Activated gamma-delta T cell treated with anti-CD3 and anti-CD28 coated beads, Interleukin-2, amount 50 U/mL, for 16 hours (primary cell): Measurements from ENCODE around the gene ESR1.

Experiments used
- DNase-seq: peaks from one replicate; pipeline ENCODE4 v3.0.0-alpha.2; 2020; ENCODE audit warnings: low read depth

ESR1 gene

GRCh38 chr6:152094992-152095592 lies 287.6 kb downstream of the ESR1 start:
- DNase-seq, result no peak

GRCh38 chr6:152096863-152097496 lies 289.5 kb downstream of the ESR1 start:
- DNase-seq, result no peak

GRCh38 chr6:152098683-152099082 lies 291.2 kb downstream of the ESR1 start:
- DNase-seq, result no peak

- no peak for DNase-seq
Observed at GRCh38 chr6:152099446-152100182, 292.1 kb downstream of the ESR1 start.

- no peak for DNase-seq
Observed at GRCh38 chr6:152100183-152100618, 292.7 kb downstream of the ESR1 start.

GRCh38 chr6:152107973-152108372 lies 300.5 kb downstream of the ESR1 start:
- no peak for DNase-seq

GRCh38 chr6:152110886-152111820 lies 303.7 kb downstream of the ESR1 start:
- no peak for DNase-seq

- DNase-seq, result no peak
Observed at GRCh38 chr6:152112491-152113261, 305.2 kb downstream of the ESR1 start.

GRCh38 chr6:152117156-152118133 lies 310.0 kb downstream of the ESR1 start:
- DNase-seq, result no peak

GRCh38 chr6:152118224-152118623 lies 310.7 kb downstream of the ESR1 start:
- no peak for DNase-seq

GRCh38 chr6:152118678-152119077 lies 311.2 kb downstream of the ESR1 start:
- no peak for DNase-seq

- DNase-seq, result no peak
Observed at GRCh38 chr6:152119831-152120230, 312.3 kb downstream of the ESR1 start.

- no peak for DNase-seq
Observed at GRCh38 chr6:152121910-152122309, 314.4 kb downstream of the ESR1 start.

GRCh38 chr6:152122434-152122833 lies 315.0 kb downstream of the ESR1 start:
- DNase-seq, result no peak

- no peak for DNase-seq
Observed at GRCh38 chr6:152123076-152123475, 315.6 kb downstream of the ESR1 start.

- DNase-seq, result no peak
Observed at GRCh38 chr6:152124429-152125074, 317.1 kb downstream of the ESR1 start.

GRCh38 chr6:152127432-152128165 lies 320.1 kb downstream of the ESR1 start:
- no peak for DNase-seq

GRCh38 chr6:152129691-152130151 lies 322.2 kb downstream of the ESR1 start:
- DNase-seq, result no peak

- DNase-seq, result no peak
Observed at GRCh38 chr6:152130441-152130840, 323.0 kb downstream of the ESR1 start.
